Prostate gland (tissue), 2 donors: ENCODE measurements around the gene POU5F1.

ENCODE experiments used
- POLR2AphosphoS5 ChIP-seq: sonication (generic); formaldehyde crosslinking; IDR thresholded peaks from one replicate; pipeline ENCODE4 v1.6.1; 2017; ENCODE audit warnings: antibody characterized with exemption
- TF ChIP-seq, protein P1 (sequence below), 4 experiments: fragments of 200-600 bp in 2 of 4; fragments of 450-650 bp in 2 of 4; sonication (generic) in 2 of 4; IDR thresholded peaks; 1 replicate in 3 of 4; 2 replicates in 1 of 4; pipeline ENCODE4 v1.5.1; 2016 to 2019; ENCODE audit warnings: antibody characterized with exemption in 4 of 4, mild to moderate bottlenecking in 2 of 4, moderate library complexity in 2 of 4

DNA sequence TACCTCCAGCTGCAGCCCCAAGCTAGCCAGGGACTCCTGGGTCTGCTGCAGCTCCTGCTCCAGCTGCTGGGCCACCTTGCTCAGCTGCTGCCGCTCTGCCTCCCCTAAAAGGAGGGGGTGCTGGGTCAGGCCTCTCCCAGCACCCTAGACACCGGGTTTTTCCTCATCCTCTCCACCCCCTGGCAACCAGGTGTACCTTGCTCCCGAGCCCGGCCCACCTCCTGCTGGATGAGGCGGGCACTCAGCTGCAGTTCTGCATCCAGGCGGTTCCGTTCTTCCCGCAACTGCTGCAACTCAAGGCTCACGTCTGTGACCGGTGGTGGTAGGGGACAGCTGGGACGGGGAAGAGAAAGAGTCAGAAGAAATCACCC lies 25.5 kb downstream of the POU5F1 start:
- TF ChIP-seq, protein P1, sequence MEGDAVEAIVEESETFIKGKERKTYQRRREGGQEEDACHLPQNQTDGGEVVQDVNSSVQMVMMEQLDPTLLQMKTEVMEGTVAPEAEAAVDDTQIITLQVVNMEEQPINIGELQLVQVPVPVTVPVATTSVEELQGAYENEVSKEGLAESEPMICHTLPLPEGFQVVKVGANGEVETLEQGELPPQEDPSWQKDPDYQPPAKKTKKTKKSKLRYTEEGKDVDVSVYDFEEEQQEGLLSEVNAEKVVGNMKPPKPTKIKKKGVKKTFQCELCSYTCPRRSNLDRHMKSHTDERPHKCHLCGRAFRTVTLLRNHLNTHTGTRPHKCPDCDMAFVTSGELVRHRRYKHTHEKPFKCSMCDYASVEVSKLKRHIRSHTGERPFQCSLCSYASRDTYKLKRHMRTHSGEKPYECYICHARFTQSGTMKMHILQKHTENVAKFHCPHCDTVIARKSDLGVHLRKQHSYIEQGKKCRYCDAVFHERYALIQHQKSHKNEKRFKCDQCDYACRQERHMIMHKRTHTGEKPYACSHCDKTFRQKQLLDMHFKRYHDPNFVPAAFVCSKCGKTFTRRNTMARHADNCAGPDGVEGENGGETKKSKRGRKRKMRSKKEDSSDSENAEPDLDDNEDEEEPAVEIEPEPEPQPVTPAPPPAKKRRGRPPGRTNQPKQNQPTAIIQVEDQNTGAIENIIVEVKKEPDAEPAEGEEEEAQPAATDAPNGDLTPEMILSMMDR (IDR thresholded peaks at IDR 0.05) = no peak
- TF ChIP-seq POLR2AphosphoS5 = no peak
